NCI-H2107 treated with DMSO at 0.1 percent for 48 hours (cell line): ENCODE measurements around the gene ESPL1.

Experiments
- DNase-seq: peaks from one replicate; lab custom pipeline; 2025; ENCODE audit not compliant: unreplicated experiment; lab: John Stamatoyannopoulos, UW

The ESPL1 gene

DNA sequence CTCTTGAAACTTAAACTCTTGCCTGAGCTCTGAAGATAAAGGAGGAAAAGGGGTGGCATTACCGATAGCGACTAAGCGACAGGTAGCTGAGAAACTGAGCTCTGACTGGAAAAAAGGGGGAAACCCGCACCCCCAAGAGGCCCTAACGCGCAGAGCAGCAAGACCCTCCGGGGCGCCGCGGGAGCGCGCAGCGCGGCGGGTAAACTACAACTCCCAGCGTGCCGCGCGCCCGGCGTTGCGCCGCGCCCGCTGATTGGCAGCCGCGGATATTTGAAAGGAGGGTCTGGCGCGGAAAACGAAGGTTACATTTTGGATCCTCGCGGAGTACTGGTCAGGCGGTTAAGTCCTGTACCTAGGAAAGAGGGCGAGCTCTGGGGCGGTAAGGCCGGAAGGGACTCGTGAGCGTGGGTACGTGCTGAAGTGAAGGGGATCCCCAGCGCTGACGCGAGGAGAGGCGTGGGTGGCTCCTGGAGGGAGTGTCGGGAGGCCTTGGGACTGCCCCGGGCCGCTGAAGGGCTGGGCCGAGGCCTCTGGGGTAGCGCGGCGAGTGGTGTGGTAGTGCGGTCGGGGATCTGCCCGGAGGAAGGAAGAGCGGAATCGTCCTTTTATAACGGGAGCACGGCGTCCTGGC, at the start of gene ESPL1:
TSS of gene ESPL1 (plus strand) at position 301 of the 631 bp plus-strand sequence. CDS start 468 bp downstream, outside the sequence.
- peak; percentile 48 for DNase-seq

DNA sequence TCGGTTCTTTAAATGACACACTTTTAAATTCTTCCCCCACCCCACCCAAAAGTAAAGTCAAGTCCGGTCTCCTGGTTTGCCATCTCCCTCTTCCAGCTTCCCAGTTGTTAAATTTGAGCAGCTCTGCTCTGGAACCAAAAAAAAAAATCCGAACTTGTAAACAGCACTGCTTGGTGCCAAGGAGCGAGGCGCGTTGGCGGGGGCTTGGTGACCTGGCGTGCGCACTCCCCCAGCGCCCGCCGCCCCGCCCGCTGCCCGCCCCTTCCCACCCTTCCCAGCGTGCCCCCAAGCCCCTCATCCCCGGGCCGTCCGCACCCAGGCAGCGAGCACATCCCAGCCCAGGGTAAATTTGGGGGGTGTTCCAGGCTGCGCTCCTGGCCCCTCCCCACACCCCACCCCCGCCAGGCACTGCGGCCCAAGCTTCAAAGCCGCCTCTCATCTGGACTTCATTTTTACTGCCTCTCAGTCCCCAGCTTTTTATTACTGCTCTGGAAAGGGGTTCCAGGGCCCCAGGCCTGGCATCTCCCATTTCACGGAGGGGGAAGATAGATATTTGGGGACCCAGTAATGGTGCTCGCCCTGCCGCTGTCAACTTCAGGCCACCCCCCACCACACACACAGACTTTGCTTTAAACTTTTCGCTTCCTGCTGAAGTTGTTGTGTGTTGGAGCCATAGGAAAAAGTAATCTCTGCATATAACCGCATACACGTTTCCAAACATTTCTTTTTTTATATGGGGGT, 49.4 kb upstream of the ESPL1 start:
- DNase-seq = no peak

DNA sequence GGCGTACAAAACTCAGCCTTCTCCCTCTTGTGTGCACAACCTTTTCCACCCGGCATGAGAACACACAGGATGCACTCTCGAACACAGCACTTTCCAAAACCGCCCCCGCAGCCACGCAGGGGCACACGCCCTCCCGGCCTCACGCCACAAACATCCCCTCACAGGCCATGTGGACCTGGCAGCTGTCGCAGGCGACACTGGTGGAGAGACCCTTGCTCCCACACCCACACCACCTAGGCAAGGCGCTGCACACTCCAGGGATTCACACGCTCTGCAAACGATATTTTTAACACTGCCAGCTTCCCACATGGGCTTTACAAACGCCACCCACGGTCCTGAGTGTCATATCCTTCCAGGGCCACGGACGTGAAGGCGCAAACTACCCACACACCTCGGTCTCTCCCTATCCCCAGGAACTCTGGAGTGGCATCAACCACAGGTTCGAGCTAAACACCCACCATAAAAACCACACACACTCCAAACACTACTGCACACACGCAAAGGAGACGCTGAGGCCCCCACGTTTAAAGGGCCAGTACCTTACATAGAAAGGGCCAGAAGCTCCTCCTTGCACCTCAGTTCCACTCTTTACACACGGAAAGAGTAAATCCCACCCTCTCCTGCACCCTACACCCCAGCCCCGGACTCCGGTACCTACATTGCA, 48.7 kb upstream of the ESPL1 start:
- no peak for DNase-seq

DNA sequence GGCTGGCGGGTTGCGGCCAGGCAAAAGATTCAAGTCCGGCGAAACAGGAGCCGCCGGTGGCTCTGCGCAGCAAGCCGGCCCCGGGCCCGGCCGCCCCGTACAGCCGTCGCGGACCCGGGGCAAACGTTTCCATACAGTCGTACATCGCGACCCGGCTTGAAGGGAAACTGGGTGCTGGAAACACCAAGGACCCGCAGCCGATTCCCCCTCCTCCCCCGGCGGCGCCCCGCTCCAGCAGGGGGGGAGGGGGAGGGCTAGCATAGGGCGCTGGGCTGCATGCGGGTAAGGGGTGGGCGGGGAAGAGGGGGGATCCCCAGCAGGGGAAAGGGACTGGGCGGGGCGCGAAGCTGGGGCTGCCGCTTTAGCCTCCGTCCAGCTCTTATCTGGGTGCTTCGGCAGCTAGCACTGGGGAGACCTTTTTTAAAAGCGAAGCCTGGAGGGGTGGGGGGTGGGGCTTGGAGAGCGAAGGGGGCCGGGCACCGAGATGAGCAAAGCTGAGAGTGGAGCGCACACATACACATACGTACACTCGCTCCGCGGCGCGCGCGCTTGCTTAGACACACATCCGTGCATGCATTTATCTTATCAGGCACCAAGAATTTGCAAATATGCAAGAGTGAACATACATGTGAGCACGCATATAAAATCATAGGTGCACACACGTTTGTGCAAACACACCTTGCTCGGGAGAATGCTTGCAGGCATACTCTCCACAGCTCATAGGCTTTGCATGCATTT, 48.0 kb upstream of the ESPL1 start:
- DNase-seq = no peak

DNA sequence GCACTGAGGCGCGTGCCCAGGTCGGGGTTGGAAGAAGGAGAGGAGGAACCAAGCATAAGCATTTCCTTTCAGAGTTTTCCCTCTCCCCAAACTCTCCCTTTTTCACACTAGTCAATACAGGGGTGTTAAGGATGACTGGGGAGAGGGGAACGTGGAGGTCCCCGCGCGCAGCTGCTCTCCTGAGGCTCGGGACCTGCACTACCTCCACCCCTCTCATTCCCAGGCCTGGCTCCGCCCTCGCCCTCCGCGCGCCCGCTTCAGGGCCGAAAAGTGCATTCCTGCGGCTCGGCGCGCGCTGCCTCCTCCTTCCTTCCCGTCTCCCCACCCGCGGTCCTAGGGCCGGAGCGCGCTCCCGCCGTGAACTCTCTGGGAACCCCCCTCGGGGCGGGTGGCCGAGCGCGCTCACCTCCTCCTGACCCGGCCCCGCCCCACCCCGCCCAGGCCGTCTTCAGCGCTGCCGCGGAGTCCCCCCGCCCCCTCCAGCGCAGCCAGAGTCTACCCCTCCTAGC, 47.4 kb upstream of the ESPL1 start:
- DNase-seq = peak; percentile 35

DNA sequence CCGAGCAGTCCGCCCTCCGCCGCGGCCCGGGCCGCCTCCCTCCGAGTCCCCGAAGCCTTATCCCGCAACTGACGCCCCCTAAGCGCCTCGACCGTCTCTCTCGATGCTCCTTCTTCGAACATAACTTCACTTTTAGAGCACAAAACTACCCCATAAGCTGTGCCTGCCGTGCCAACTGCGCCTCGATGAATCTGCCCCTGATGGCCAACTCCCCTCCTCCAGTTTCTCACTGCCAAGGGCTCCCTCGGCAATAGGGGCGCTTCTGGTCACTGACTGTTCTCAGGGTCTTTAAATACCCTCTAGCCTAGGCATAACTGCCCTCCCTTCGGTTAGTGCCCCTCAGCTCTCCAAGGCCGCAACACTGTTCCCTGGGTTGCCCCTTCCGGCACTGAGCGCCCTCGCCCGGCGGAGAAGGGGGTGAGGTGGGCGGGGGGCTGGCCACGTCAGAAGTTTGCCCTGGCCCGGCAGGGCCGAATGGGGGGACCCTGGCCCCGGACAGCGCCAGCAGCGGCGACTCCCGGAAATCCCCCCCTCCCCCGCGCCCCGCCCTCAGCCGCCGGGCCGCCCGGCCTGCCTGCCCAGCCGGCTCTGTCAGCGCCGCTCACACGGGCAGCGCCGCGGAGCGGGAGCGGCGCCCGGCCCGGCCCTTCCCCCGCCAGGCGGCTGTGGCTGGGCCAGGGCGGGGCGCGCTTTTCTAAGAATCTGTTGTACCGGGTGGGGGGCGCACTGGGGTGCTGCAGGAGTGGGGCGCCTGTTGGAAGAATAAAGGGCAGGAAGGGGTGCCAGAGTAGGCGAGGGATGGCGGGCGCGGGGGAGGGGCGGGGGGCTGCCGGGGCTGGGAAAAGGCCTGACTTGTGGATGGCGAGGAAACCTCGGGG, 46.7 kb upstream of the ESPL1 start:
- no peak for DNase-seq

DNA sequence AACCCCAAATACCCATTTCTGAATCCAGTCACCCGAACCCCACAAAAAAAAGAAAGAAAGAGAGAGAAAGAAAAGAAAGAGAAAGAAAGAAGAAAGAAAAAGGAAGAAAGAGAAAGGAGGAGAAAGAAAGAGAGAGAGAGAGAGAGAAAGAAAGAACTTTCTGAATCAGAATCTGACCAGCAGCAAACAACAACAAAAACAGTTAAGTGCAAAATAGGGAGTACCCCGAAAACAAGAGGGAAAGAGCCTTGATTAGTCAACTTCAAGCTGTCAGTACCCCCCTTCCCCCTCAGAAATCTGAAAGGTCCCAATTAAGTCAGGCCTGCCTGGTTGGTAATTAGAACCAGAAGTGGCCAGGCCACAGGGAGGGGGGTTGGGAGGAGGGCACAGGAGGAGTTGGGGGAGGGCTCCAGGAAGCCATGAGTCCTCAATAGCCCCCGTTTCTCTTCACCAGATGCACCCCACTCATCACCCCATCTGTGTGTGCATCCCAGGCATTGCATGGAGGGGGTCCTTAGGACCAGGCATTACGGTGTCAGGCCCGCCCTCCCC, 45.9 kb upstream of the ESPL1 start:
- DNase-seq = no peak

DNA sequence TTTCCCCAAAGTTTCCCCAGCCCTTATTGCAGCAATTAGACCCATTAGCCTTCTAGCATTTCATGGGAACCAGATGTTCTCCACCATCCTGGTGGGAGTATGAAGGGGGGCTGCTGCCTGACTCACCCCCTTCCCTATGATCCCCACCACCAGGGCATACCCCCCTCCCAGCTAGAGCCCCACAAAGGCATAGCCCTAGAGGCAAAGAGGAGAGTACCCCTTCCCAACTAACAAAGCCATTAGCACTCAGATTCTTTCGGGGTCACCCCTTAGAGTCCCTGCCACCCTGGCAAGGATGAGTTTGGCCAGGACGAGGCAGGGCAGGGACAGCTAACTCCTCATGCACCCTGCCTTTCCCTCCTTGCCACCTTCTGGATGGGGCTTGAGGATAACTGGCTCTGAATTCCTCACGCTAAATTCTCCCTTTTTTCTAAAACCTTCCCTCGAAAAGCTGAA, 45.3 kb upstream of the ESPL1 start:
- no peak for DNase-seq

DNA sequence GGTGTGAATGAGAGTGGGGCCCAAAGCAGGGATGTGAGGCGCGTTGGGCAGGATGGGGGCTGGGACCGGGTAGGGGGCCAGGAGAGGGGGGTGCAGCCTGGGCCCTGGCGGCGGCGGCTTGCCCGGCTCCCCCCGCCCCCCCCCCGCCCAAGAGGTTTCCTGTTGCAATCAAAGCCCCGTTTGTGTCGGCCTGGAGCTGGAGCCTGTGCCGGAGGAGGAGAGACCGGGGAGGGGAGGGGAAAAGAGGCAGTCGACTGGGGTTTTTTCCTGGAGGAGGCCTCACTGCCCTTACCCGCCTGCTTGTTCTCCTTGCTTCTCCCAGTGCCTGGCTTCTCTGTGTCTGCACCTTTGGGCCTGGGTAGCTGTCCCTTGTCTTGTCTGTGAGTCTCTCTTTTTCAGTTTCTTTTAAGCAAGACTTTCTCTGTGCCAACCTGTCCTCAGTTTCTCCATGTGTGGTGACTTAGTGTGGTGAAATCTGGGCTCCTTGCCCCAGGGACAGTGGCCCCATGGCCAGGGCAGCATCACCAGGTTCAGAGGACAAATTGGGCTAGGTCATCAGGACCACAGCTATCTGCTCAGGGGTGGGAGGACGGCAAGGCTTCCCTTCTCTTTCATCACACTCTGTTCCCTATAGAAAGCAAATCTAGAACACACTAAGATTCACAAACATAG, 44.6 kb upstream of the ESPL1 start:
- no peak for DNase-seq

DNA sequence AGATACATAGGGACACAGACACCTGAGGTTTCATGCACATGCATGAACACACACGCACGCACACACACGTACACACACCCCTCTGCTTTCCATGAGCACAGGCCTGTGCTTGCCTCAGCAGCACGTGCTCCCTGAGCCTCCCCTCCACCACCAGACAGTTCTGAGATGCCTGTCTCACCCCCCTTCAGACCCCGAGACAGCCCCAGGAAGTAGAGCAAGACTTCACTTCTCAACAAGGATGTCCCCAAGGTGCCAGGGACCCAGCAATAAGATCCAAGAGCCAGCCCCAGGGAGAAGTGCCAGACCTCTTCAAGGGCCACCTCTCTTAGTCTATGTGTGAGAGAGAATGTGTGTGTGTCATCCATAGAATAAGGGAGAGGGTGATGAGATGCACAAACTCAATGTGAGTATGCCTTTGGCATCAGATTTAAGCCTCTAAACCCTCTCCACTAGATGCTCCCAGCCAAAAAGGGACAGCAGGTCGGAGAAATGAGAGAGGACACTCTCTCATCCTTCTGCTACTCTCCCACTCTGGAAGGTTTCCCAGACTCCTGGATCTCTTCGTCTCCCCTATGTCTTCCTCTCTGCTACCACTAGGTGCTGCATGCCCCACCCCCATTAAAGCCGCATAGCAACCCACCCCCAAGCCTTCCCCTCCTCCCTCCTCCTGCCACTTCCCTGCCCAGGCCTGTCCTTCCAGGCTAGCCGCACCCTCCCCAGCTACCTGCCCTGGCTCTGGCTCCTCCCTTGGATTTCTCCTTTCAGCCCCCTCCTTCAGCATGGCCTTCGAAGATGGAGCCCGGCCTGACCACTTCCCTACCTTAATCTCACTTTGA, 43.8 kb upstream of the ESPL1 start:
- no peak for DNase-seq

DNA sequence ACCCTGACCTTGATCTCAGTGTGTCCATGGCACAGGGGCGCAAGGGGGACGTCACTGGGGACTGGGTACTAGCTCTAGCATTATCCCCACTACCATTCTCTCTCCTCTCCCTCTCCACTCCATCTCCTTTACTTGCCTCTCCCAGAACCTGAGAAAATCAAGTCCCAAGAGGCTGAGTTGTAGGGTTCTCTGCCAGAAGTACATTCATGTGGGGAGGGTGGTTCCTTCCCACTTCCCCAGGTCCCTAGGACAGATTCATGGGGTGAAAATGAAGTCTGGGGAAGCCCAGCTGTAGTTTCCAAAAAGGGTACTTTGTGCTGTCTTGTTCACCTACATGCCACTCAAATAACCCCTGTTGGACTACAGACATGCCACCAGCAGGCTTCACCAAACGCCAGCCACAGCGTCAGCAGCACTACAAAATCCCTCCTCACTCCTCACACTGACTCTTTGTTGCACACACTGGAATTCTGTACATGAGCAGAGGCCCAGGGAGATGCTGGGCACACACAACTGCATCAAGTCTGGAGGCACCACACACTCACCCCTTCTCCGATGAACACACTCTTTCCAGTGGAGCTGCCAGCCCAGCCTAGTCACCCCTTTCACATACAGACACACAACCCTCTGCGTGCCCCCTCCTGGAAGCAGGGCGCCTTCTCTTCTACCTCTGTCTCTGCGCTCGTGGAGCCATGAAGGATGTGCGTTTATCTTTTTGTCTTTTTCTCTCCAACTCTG, 43.0 kb upstream of the ESPL1 start:
- no peak for DNase-seq

DNA sequence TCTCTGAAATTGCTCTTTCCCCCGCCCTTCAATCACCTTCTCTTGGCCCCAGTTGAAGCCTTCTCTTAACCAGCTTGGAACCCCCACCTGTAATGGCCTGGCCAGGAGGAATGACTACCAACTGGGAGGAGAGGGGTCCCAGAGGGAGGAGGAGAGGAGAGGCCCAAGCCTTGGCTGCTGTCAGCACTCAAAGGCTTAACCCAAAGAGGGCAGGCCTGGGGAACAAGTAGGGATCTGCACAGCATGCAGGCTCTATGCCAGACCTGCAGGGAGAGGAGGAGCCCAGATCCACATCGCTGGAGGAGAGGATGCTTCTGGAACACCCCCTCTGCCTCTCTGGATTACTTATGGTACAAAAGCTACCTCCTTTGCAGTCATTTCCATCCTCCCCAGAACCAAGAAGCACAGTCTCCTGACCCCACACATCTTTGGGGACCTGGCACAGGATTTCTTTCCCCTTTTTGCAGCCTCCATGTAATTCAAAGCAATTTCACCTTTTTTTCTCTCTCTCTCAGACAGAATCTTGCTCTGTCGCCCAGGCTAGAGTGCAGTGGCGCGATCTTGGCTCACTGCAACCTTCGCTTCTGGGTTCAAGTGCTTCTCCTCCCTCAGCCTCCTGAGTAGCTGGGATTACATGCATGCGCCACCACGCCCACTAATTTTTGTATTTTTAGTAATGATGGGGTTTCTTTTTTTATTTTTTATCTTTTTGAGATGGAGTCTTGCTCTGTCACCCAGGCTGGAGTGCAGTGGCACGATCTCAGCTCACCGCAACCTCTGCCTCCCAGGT, 42.3 kb upstream of the ESPL1 start:
- no peak for DNase-seq

DNA sequence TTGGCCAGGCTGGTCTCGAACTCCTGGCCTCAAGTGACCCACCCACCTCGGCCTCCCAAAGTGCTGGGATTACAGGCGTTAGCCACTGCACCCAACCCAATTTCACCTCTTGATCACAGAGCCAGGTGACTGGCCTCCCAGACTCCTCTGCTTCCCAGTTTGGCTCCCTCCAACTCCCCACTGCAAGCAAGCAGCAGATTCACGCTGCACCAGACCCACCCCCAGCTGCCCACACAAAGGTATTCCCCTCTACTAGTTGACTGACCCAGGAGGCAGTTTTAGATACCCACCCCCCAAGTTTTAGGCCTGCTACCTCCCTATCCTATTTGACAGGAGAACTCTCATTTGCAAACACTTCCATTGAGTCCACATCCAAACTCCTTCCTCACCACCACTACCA, 41.3 kb upstream of the ESPL1 start:
- DNase-seq = no peak

DNA sequence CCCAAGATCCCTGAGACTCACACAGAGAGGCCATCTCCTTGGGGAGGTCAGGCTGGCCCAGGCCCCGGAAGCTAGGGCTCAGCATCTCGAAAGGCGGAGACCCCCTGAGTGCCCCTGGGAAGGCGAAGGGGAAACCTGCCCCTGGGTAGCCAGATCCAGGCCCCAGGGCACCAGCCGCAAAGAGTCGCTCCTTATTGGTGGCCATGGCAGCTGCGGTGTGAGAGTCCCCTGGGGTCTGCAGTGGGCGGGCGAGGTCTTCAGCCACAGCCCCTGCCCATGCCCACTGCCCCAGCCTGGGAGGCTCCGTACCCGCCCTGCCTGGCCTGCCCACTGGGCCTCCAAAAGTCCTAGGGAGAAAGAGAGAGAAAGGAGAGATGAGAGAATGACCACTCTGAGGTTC, 40.8 kb upstream of the ESPL1 start:
- no peak for DNase-seq

DNA sequence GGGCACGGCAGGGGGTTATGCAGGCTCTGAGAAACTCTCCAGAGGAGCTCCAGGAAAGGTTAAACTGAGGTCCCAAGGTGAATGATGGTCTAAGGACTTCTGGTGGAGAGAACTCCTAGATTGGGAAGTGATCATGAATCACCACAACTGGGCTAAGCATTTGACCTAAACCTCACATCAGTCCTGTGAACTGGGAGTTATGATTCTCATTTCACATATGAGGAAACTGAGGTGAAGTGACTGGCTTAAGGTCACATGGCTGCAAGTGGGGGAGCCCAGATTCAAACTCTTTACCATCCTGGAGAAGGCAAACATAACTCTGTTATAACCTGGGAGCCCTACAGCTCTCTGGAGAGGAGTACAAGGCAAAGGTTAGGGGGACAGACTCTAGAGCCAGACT, 40.3 kb upstream of the ESPL1 start:
- DNase-seq = no peak

DNA sequence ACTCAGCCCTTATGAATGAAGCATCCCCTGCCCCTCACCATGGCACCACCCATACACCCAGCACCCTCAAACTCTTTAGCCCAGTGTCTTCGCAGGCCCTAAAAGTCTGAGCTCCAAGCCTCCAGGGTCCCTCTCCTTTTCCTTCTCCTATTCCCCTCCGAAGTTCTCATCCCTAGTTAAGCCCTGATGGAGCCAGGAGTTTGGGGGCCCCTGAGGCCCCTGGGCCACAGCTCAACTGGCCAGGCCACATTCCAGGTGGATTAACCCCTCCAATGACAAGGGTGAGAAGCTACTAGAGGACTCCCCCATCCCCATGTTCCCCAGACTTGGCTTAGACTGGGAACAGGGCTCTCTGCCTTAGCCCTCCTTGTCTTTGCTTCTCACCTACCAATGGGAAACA, 38.6 kb upstream of the ESPL1 start:
- DNase-seq = no peak
